Measurements from ENCODE around the gene PRAMEF1. TPM values are rescaled to one million over a fixed set of nuclear protein-coding genes. Genes with fewer than 3 reads are reported as not detected.
"Not testable (repeated sequence)": the region's sequence is repeated elsewhere in the genome, so short reads cannot be mapped to it uniquely, and the experiment has no call there.

Gene PRAMEF1, protein sequence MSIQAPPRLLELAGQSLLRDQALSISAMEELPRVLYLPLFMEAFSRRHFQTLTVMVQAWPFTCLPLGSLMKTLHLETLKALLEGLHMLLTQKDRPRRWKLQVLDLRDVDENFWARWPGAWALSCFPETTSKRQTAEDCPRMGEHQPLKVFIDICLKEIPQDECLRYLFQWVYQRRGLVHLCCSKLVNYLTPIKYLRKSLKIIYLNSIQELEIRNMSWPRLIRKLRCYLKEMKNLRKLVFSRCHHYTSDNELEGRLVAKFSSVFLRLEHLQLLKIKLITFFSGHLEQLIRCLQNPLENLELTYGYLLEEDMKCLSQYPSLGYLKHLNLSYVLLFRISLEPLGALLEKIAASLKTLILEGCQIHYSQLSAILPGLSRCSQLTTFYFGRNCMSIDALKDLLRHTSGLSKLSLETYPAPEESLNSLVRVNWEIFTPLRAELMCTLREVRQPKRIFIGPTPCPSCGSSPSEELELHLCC
- not detected in 2 replicates for polyA plus RNA-seq (2011; rRNA removed)
- polyA minus RNA-seq (2011; rRNA and poly(A)+ RNA removed): not detected in 2 replicates

DNA sequence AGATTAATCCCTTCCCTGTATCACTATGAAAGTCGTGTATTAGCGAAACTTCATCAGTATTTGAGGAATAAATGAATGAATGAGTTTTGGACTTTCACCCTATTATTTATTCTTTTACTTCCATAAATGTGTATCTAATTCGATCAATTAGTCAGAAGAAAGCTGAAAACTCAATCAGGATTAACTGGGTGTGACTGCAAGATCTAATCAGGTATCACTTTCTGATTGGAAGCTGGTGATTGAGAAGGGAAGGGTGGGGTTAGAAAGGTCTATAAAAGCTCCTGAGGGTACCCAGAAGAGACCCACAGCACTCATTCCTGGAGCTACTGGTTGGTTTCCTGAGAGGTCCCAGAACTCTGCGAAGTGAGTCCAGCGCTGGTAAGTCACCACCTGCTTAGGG lies at the start of gene PRAMEF1:
Gene PRAMEF1 (plus strand): TSS at position 301 of the 400 bp plus-strand sequence. CDS start 1,831 bp downstream, outside the sequence.
- H3K27ac ChIP-seq (ENCODE audit: low read depth, low read length); POLR2A ChIA-PET; CTCF ChIA-PET; H3K27me3 ChIP-seq (ENCODE audit: control insufficient read depth, insufficient read depth, low read length); DNase-seq (ENCODE audit: low read depth, low spot score); H3K4me3 ChIP-seq (ENCODE audit: low read depth, low read length); H3K9me3 ChIP-seq (ENCODE audit: control insufficient read depth, insufficient read depth, low read length): not testable (repeated sequence)

DNA sequence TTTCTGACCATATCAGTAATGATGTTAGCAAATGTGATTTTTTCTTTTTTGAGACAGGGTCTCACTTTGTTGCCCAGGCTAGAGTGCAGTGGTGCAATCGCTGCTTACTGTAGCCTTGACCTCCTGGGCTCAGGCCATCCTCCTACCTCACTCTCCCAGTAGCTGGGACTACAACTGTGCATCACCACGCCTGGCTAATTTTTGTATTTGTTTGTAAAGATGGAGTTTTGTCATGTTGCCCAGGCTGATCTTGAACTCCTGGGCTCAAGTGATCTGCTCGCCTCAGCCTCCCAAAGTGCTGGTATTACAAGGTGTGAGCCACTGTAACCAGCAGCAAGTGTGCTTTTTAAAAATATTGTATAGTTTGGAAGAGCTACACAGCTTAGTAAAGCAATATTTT lies 49.3 kb upstream of the PRAMEF1 start:
- TF ChIP-seq, protein P1, sequence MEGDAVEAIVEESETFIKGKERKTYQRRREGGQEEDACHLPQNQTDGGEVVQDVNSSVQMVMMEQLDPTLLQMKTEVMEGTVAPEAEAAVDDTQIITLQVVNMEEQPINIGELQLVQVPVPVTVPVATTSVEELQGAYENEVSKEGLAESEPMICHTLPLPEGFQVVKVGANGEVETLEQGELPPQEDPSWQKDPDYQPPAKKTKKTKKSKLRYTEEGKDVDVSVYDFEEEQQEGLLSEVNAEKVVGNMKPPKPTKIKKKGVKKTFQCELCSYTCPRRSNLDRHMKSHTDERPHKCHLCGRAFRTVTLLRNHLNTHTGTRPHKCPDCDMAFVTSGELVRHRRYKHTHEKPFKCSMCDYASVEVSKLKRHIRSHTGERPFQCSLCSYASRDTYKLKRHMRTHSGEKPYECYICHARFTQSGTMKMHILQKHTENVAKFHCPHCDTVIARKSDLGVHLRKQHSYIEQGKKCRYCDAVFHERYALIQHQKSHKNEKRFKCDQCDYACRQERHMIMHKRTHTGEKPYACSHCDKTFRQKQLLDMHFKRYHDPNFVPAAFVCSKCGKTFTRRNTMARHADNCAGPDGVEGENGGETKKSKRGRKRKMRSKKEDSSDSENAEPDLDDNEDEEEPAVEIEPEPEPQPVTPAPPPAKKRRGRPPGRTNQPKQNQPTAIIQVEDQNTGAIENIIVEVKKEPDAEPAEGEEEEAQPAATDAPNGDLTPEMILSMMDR (IDR thresholded peaks at IDR 0.05; ENCODE audit: low read depth, low read length): no peak
- H3K27me3 ChIP-seq (ENCODE audit: control insufficient read depth, insufficient read depth, low read length): no peaks in the 10 kb centered on the region
- H3K4me3 ChIP-seq (ENCODE audit: low read depth, low read length): no peak overlapping the region
- POLR2A ChIA-PET: no interaction called here
- peaks cover 9% of the 10 kb centered on the region; the same call in 1 of the 2 replicates for H3K9me3 ChIP-seq (ENCODE audit: control insufficient read depth, insufficient read depth, low read length)
- DNase-seq (ENCODE audit: low read depth, low spot score): no peak
- CTCF ChIA-PET: no interaction called here
- no peak overlapping the region for H3K27ac ChIP-seq (ENCODE audit: low read depth, low read length)

DNA sequence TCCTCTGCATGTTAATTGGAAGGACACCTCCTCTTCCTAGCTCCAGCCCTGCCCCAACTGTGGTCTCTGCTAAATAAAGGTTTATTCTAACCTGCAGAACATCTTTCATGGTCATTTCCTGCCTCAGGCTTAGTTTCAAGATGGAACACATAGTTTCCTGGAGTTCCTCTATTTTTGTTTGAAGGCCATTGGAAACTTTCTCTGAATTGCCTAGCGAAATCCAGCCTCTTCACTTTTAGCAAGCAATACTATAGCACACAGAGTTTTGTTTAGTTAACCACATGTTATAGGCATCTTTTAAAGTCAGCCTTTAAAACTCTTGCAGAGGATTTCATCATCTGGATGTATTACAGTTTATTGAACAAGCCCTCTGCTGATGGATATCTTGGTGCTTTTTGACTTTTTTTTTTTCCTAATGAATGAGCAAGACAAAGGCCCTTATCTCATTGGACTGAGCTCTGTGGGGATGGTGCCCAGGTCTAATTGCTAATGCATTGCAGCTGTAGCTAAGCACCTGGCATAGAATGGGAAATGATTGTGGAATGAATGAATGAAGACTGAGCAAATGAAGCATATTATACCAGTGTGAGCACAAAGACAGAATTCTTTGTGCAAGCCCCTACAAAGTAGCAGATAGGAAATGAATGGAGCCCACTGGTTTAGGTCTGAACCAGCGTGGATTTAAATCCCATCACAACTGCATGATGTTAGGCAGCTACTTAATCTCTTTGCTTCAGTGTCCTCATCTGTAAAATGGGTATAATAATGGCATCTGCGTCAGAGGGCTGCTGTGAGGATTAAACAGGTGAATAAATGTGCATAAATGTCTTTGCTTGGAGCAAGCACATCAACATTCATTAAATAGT lies 45.8 kb upstream of the PRAMEF1 start:
- no peak for DNase-seq (ENCODE audit: low read depth, low spot score)
- no peak overlapping the region for H3K27ac ChIP-seq (ENCODE audit: low read depth, low read length)
- H3K27me3 ChIP-seq (ENCODE audit: control insufficient read depth, insufficient read depth, low read length): no peaks in the 10 kb centered on the region
- POLR2A ChIA-PET: no interaction called here
- CTCF ChIA-PET: no interaction called here
- TF ChIP-seq, protein P1 (IDR thresholded peaks at IDR 0.05; ENCODE audit: low read depth, low read length): no peak
- no peak overlapping the region for H3K4me3 ChIP-seq (ENCODE audit: low read depth, low read length)
- peaks cover 11% of the 10 kb centered on the region for H3K9me3 ChIP-seq (ENCODE audit: control insufficient read depth, insufficient read depth, low read length)

DNA sequence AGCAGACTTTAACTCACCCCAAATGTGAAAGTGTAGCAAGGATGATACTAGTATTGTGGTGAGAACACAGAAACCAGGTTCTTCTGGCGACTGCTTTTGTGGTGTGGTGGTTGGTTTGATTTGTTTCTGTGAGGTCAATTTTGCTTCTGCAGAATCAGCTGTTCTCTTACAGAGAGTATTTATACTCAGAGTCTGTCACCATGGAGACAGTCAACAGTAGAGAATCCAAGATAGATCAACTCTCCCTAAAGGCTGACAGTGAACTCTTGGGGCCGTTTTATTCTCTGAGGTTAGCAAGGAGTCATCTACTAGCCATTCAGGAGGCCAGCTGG lies 45.2 kb upstream of the PRAMEF1 start, which contains the start of gene CFAP107:
Gene CFAP107 (plus strand): TSS at position 209 of the 332 bp plus-strand sequence. CDS start 231 bp downstream, outside the sequence.
- Histone ChIP-seq H3K9me3 (ENCODE audit: control insufficient read depth, insufficient read depth, low read length) (peaks cover 10% of the 10 kb centered on the region), H3K4me3 (ENCODE audit: low read depth, low read length) (no peak within 1 kb of the TSS), H3K27me3 (ENCODE audit: control insufficient read depth, insufficient read depth, low read length) (no peaks in the 10 kb centered on the region), H3K27ac (ENCODE audit: low read depth, low read length) (no peak within 1 kb of the TSS)
- CTCF ChIA-PET: no interaction called here
- TF ChIP-seq, protein P1 (IDR thresholded peaks at IDR 0.05; ENCODE audit: low read depth, low read length): no peak
- no peak for DNase-seq (ENCODE audit: low read depth, low spot score)
- POLR2A ChIA-PET: no interaction called here

DNA sequence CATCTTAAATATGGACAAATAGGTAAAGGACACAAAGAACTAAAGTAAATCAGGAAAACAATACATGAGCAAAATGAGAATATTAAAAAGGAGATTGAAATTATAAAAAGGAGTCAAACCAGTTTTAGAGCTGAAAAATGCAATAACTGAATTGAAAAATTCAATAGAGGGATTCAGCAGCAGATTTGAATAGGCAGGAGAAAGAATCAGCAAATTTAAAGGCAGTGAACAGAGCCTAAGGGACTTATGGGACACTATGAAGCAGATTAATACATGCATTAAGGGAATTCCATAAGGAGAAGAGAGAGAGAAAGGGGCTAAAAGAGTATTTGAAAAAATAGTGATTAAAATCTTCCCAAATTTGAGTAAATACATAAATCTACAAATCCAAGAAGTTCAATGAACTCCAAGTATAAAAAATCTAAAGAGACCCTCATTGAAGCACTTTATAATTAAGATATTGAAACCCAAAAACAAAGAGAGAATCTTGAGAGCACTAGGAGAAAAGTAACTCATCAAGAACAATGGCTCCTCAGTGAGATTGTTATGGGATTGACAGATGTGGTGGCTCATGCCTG lies 42.3 kb upstream of the PRAMEF1 start:
- TF ChIP-seq, protein P1 (IDR thresholded peaks at IDR 0.05; ENCODE audit: low read depth, low read length): no peak
- H3K27ac ChIP-seq (ENCODE audit: low read depth, low read length): no peak overlapping the region
- POLR2A ChIA-PET: no interaction called here
- DNase-seq (ENCODE audit: low read depth, low spot score): no peak
- H3K9me3 ChIP-seq (ENCODE audit: control insufficient read depth, insufficient read depth, low read length): peaks cover 2% of the 10 kb centered on the region; the same call in 1 of the 2 replicates
- H3K27me3 ChIP-seq (ENCODE audit: control insufficient read depth, insufficient read depth, low read length): no peaks in the 10 kb centered on the region
- CTCF ChIA-PET: no interaction called here
- H3K4me3 ChIP-seq (ENCODE audit: low read depth, low read length): no peak overlapping the region

Measured in AG04450 (cell line).